Esophagus muscularis mucosa (tissue), 4 donors: ENCODE measurements around the gene GABRA5.

Experiments
- CTCF ChIP-seq, 3 experiments: fragments of 200-600 bp in 2 of 3; fragments of 450-650 bp in 1 of 3; sonication (generic) in 2 of 3; IDR thresholded peaks; one replicate each; pipeline ENCODE4 v1.5.1; 2017 to 2019; ENCODE audit warnings: antibody characterized with exemption in 3 of 3, mild to moderate bottlenecking in 2 of 3, moderate library complexity in 1 of 3
- EP300 ChIP-seq: sonication (generic); formaldehyde crosslinking; IDR thresholded peaks from one replicate; pipeline ENCODE4 v1.6.1; 2017; ENCODE audit warnings: antibody characterized with exemption
- POLR2AphosphoS5 ChIP-seq, 2 donors: sonication (generic); formaldehyde crosslinking; IDR thresholded peaks; one replicate each; pipeline ENCODE4 v1.6.1; 2017; ENCODE audit warnings: antibody characterized with exemption in 2 of 2

GRCh38 chr15:26882112-26882511, 15.2 kb downstream of the GABRA5 start:
- no peak for TF ChIP-seq CTCF (IDR thresholded peaks at IDR 0.05)
- no peak for TF ChIP-seq POLR2AphosphoS5 (IDR thresholded peaks at IDR 0.05)
- no peak for TF ChIP-seq EP300
